DND-41 (cell line): ENCODE results near the gene CPPED1.

Experiments used
- ATAC-seq: fragments of 200-7000 bp; cut with Tn5 transposase; 3 replicates; pipeline ENCODE4 v1.9.1; 2021; ENCODE audit warnings: low read depth; ENCODE audit not compliant: insufficient read depth
- DNase-seq: peaks from one replicate; pipeline ENCODE4 v3.0.0-alpha.2; 2020
- H2AFZ ChIP-seq: 2 replicates; pipeline ENCODE4 v1.6.0; 2012; ENCODE audit warnings: low read depth, low read length
- H3K27ac ChIP-seq: 2 replicates; pipeline ENCODE4 v1.5.1; 2012; ENCODE audit warnings: low read length, inconsistent platforms
- H3K27me3 ChIP-seq: fragments of 200-600 bp; sonication (generic); 2 replicates; pipeline ENCODE4 v1.6.0; 2012; ENCODE audit warnings: low read length, mild to moderate bottlenecking, inconsistent platforms; ENCODE audit not compliant: insufficient read depth, poor library complexity
- H3K36me3 ChIP-seq: 2 replicates; pipeline ENCODE4 v1.5.1; 2012; ENCODE audit warnings: low read length, inconsistent platforms; ENCODE audit not compliant: insufficient read depth
- H3K4me1 ChIP-seq: 2 replicates; pipeline ENCODE4 v1.5.1; 2012; ENCODE audit warnings: mild to moderate bottlenecking, low read length; ENCODE audit not compliant: insufficient read depth
- H3K4me2 ChIP-seq: 2 replicates; pipeline ENCODE4 v1.6.0; 2012; ENCODE audit warnings: mild to moderate bottlenecking, moderate library complexity, low read length, inconsistent platforms; ENCODE audit not compliant: insufficient read depth
- H3K4me3 ChIP-seq, 2 experiments: fragments of 200-600 bp in 1 of 2; shearing (Covaris generic) in 1 of 2; 2 replicates each; pipeline ENCODE4 v1.5.1; 2012 to 2016; ENCODE audit warnings: inconsistent platforms in 2 of 2, low read length in 2 of 2, mild to moderate bottlenecking in 2 of 2, low read depth in 1 of 2, moderate library complexity in 1 of 2
- H3K79me2 ChIP-seq: 2 replicates; pipeline ENCODE4 v1.6.0; 2012; ENCODE audit warnings: low read length, inconsistent platforms; ENCODE audit not compliant: insufficient read depth
- H3K9ac ChIP-seq: 2 replicates; pipeline ENCODE4 v1.6.0; 2012; ENCODE audit warnings: low read depth, mild to moderate bottlenecking, inconsistent platforms, low read length, moderate library complexity
- H3K9me3 ChIP-seq: 2 replicates; pipeline ENCODE4 v1.5.1; 2012; ENCODE audit warnings: low read length, moderate library complexity, mild to moderate bottlenecking, inconsistent platforms; ENCODE audit not compliant: insufficient read depth, severe bottlenecking
- H4K20me1 ChIP-seq: 2 replicates; pipeline ENCODE4 v1.6.0; 2012; ENCODE audit warnings: low read length; ENCODE audit not compliant: insufficient read depth
- CTCF ChIP-seq: IDR thresholded peaks from 2 replicates; pipeline ENCODE4 v1.5.1; 2012; ENCODE audit warnings: borderline replicate concordance, low read length, moderate library complexity, mild to moderate bottlenecking; ENCODE audit not compliant: poor library complexity, severe bottlenecking; ENCODE audit errors: extremely low read depth
- EZH2 ChIP-seq: IDR thresholded peaks from 3 replicates; pipeline ENCODE4 v1.6.1; 2012; ENCODE audit warnings: borderline replicate concordance, low read depth, mild to moderate bottlenecking, moderate library complexity, low read length, inconsistent platforms; ENCODE audit not compliant: severe bottlenecking

CPPED1 gene

DNA sequence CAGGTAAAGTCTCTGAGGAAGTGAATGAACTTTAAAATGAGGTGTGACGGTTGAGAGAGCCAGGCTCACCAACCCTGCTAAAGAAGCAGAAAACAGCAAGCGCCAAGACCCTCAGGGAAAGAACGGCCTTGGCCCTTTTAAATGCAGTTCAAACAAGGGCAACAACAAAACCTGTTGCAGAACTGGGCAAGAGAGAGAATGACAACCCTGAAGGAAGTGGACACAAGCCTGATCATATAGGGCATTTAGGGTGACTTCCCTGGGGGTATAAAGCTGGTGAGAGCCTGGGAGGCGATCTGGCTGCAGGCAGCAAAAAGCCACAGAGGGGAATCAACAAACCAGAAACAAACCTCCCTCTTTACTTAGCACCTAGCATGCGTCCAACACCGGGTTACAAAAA lies 1.0 kb downstream of the CPPED1 start:
- no peak for TF ChIP-seq CTCF
- TF ChIP-seq EZH2: no peak
- ATAC-seq (no peak), DNase-seq (no peak)
- Histone ChIP-seq H3K27me3 (no peaks in the 10 kb centered on the region), H3K36me3 (no peaks in the 10 kb centered on the region), H3K27ac (no peak overlapping the region), H3K4me3 (peak overlapping the region; percentile 49 to 71; a peak in 3 of 4 replicates), H3K4me1 (peaks cover 19% of the 10 kb centered on the region), H3K9ac (peak overlapping the region; percentile 53), H3K4me2 (peak overlapping the region; percentile 81), H3K79me2 (0 out of 2 replicates have a peak, but pooled peaks cover 2% of the 10 kb centered on the region), H3K9me3 (no peaks in the 10 kb centered on the region), H4K20me1 (no peaks in the 10 kb centered on the region), H2AFZ (peak overlapping the region; percentile 81; the same call in 1 of the 2 replicates)

DNA sequence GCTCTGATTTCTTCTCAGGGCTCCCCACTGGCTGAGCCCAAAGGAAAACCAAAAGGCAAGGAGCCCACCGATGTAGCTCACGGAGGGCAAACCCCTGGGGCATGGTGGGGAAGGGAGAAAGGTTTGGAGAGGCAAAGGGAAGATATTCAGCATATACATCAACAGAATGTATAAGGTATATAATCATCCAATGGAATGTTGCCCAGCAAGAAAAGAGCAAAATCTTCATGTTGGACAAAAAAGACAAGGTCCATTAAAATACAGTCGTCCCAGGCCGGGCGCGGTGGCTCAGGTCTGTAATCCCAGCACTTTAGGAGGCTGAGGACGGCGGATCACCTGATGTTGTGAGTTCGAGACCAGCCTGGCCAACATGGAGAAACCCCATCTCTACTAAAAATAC lies 1.6 kb downstream of the CPPED1 start:
- Histone ChIP-seq H2AFZ (no peak overlapping the region), H3K36me3 (no peaks in the 10 kb centered on the region), H3K9ac (no peak overlapping the region), H3K9me3 (no peaks in the 10 kb centered on the region), H3K4me3 (no peak overlapping the region), H3K27ac (no peak overlapping the region), H3K27me3 (no peaks in the 10 kb centered on the region), H3K79me2 (0 out of 2 replicates have a peak, but pooled peaks cover 2% of the 10 kb centered on the region), H4K20me1 (no peaks in the 10 kb centered on the region), H3K4me2 (peak overlapping the region; percentile 81; the same call in 1 of the 2 replicates), H3K4me1 (peaks cover 19% of the 10 kb centered on the region)
- TF ChIP-seq CTCF (no peak), EZH2 (no peak)
- ATAC-seq (no peak), DNase-seq (no peak)

GRCh38 chr16:12801511-12802042 lies 2.1 kb downstream of the CPPED1 start:
- no peaks in the 10 kb centered on the region for H3K27me3 ChIP-seq

More at GRCh38 chr16:12801511-12802042, 2.1 kb downstream of the CPPED1 start:
- Histone ChIP-seq H3K36me3 (no peaks in the 10 kb centered on the region), H3K4me2 (peak overlapping the region; percentile 81; the same call in 1 of the 2 replicates), H3K27ac (no peak overlapping the region), H3K4me3 (no peak overlapping the region), H2AFZ (no peak overlapping the region), H3K9me3 (no peaks in the 10 kb centered on the region), H3K79me2 (0 out of 2 replicates have a peak, but pooled peaks cover 2% of the 10 kb centered on the region), H3K9ac (no peak overlapping the region), H3K4me1 (peaks cover 19% of the 10 kb centered on the region), H4K20me1 (no peaks in the 10 kb centered on the region)
- TF ChIP-seq EZH2 (no peak), CTCF (no peak)
- DNase-seq (no peak), ATAC-seq (no peak)
